SK-N-MC (cell line): ENCODE data around the gene RBM20.

Experiments used
- EZH2 ChIP-seq: fragments of 200-600 bp; sonication (generic); IDR thresholded peaks from one replicate; pipeline ENCODE4 v1.6.1; 2017; ENCODE audit warnings: antibody characterized with exemption
- POLR2AphosphoS5 ChIP-seq: IDR thresholded peaks from 2 replicates; pipeline ENCODE4 v1.6.1; 2012; ENCODE audit warnings: mild to moderate bottlenecking, low read depth, low read length, borderline replicate concordance

- no peak for TF ChIP-seq EZH2
- TF ChIP-seq POLR2AphosphoS5: no peak
These were observed 73.8 kb downstream of the RBM20 start for GRCh38 chr10:110717781-110718589.
